ES-I3 (cell line): ENCODE measurements around the gene PTMS.

Source experiments
- H3K36me3 ChIP-seq: 2 replicates; pipeline ENCODE4 v1.6.1; 2013; ENCODE audit warnings: mild to moderate bottlenecking, low read length, control low read depth, moderate library complexity; ENCODE audit not compliant: insufficient read depth
- H3K4me1 ChIP-seq: 2 replicates; pipeline ENCODE4 v1.6.1; 2013; ENCODE audit warnings: mild to moderate bottlenecking, control low read depth, low read length; ENCODE audit not compliant: insufficient read depth
- H3K9ac ChIP-seq: 2 replicates; pipeline ENCODE4 v1.6.1; 2013; ENCODE audit warnings: low read depth, mild to moderate bottlenecking, low read length, moderate library complexity
- H3K9me3 ChIP-seq: 2 replicates; pipeline ENCODE4 v1.6.1; 2013; ENCODE audit warnings: mild to moderate bottlenecking, low read length, moderate library complexity; ENCODE audit not compliant: control insufficient read depth, insufficient read depth

PTMS gene

GRCh38 chr12:6810758-6811157, 44.6 kb downstream of the PTMS start:
- Histone ChIP-seq H3K4me1 (peaks cover 6% of the 10 kb centered on the region; the same call in 1 of the 2 replicates), H3K9ac (no peak overlapping the region), H3K9me3 (no peaks in the 10 kb centered on the region), H3K36me3 (no peaks in the 10 kb centered on the region)

GRCh38 chr12:6813363-6813762, 47.2 kb downstream of the PTMS start:
- H3K36me3 ChIP-seq, result no peaks in the 10 kb centered on the region
- no peaks in the 10 kb centered on the region for H3K9me3 ChIP-seq
- H3K9ac ChIP-seq, result no peak overlapping the region
- H3K4me1 ChIP-seq, result peaks cover 13% of the 10 kb centered on the region; the same call in 1 of the 2 replicates

- H3K9ac ChIP-seq, result no peak overlapping the region
- H3K36me3 ChIP-seq, result no peaks in the 10 kb centered on the region
- H3K4me1 ChIP-seq, result peaks cover 25% of the 10 kb centered on the region
- no peaks in the 10 kb centered on the region for H3K9me3 ChIP-seq
Observed at GRCh38 chr12:6816598-6816997, 50.4 kb downstream of the PTMS start.

GRCh38 chr12:6817098-6817497, 50.9 kb downstream of the PTMS start:
- Histone ChIP-seq H3K36me3 (no peaks in the 10 kb centered on the region), H3K9ac (no peak overlapping the region), H3K9me3 (no peaks in the 10 kb centered on the region), H3K4me1 (peaks cover 25% of the 10 kb centered on the region)

GRCh38 chr12:6817662-6818157, 51.5 kb downstream of the PTMS start:
- Histone ChIP-seq H3K36me3 (no peaks in the 10 kb centered on the region), H3K9me3 (no peaks in the 10 kb centered on the region), H3K9ac (no peak overlapping the region), H3K4me1 (peaks cover 25% of the 10 kb centered on the region)

- no peaks in the 10 kb centered on the region for H3K9me3 ChIP-seq
- H3K36me3 ChIP-seq, result no peaks in the 10 kb centered on the region
- H3K9ac ChIP-seq, result 0 out of 2 replicates have a peak overlapping the region, but pooled peaks have one; percentile 3
- peaks cover 25% of the 10 kb centered on the region for H3K4me1 ChIP-seq
Observed at GRCh38 chr12:6818222-6818621, 52.1 kb downstream of the PTMS start.

GRCh38 chr12:6818645-6819044, 52.5 kb downstream of the PTMS start:
- Histone ChIP-seq H3K9me3 (no peaks in the 10 kb centered on the region), H3K9ac (0 out of 2 replicates have a peak overlapping the region, but pooled peaks have one; percentile 3)

GRCh38 chr12:6819106-6820030, 53.2 kb downstream of the PTMS start:
- Histone ChIP-seq H3K9ac (no peak overlapping the region), H3K4me1 (peaks cover 25% of the 10 kb centered on the region), H3K9me3 (no peaks in the 10 kb centered on the region), H3K36me3 (no peaks in the 10 kb centered on the region)

More at GRCh38 chr12:6818645-6819044, 52.5 kb downstream of the PTMS start:
- peaks cover 25% of the 10 kb centered on the region for H3K4me1 ChIP-seq
- no peaks in the 10 kb centered on the region for H3K36me3 ChIP-seq

- Histone ChIP-seq H3K9ac (no peak overlapping the region), H3K4me1 (peaks cover 28% of the 10 kb centered on the region)
Observed at GRCh38 chr12:6820166-6820565, 54.0 kb downstream of the PTMS start.

More at GRCh38 chr12:6820166-6820565, 54.0 kb downstream of the PTMS start:
- H3K9me3 ChIP-seq, result no peaks in the 10 kb centered on the region
- no peaks in the 10 kb centered on the region for H3K36me3 ChIP-seq
